Lung (tissue), 12 donors: ENCODE data around the gene NPHP4. TPM values are rescaled to one million over a fixed set of nuclear protein-coding genes. Genes with fewer than 3 reads are reported as not detected.

Experiments used
- ATAC-seq: fragments of 200-7000 bp; cut with Tn5 transposase; one replicate; pipeline ENCODE4 v1.9.1; 2020; ENCODE audit warnings: moderate number of reproducible peaks; ENCODE audit not compliant: insufficient read depth, low FRiP score
- DNase-seq, 3 donors: peaks; one replicate each; pipeline ENCODE4 v3.0.0-alpha.2; 2013 to 2017
- H3K27ac ChIP-seq, 2 donors: one replicate each; pipeline ENCODE4 v1.5.1; 2013; ENCODE audit warnings: mild to moderate bottlenecking in 2 of 2, moderate library complexity in 2 of 2, control low read depth in 1 of 2, inconsistent platforms in 1 of 2, low read depth in 1 of 2, low read length in 1 of 2
- H3K27me3 ChIP-seq, 3 donors: one replicate each; pipeline ENCODE4 v1.5.1; 2013; ENCODE audit warnings: low read length in 2 of 3; ENCODE audit not compliant: control insufficient read depth in 3 of 3, insufficient read depth in 3 of 3
- H3K36me3 ChIP-seq, 4 donors: one replicate each; pipeline ENCODE4 v1.5.1; 2013; ENCODE audit warnings: low read length in 4 of 4, mild to moderate bottlenecking in 1 of 4, moderate library complexity in 1 of 4; ENCODE audit not compliant: control insufficient read depth in 4 of 4, insufficient read depth in 4 of 4
- H3K4me1 ChIP-seq, 5 donors: one replicate each; pipeline ENCODE4 v1.5.1; 2013; ENCODE audit warnings: low read length in 5 of 5, mild to moderate bottlenecking in 2 of 5, moderate library complexity in 1 of 5; ENCODE audit not compliant: control insufficient read depth in 5 of 5, insufficient read depth in 5 of 5
- H3K4me3 ChIP-seq: one replicate; pipeline ENCODE4 v1.5.1; 2013; ENCODE audit warnings: mild to moderate bottlenecking, control low read depth, moderate library complexity
- H3K9ac ChIP-seq, 2 donors: one replicate each; pipeline ENCODE4 v1.5.1; 2013; ENCODE audit warnings: low read length in 2 of 2, control low read depth in 1 of 2; ENCODE audit not compliant: insufficient read depth in 1 of 2
- H3K9me3 ChIP-seq, 4 donors: one replicate each; pipeline ENCODE4 v1.5.1; 2013; ENCODE audit warnings: low read length in 3 of 4, mild to moderate bottlenecking in 1 of 4, moderate library complexity in 1 of 4; ENCODE audit not compliant: control insufficient read depth in 4 of 4, insufficient read depth in 3 of 4
- WGBS, 2 donors: extraction: QIAGEN DNeasy Blood & Tissue Kit; methylation state at CpG; one replicate each; pipeline ENCODE4 v1.1.7; 2013; 5-methylcytosine and 5-hydroxymethylcytosine counted together
- polyA plus RNA-seq, 2 donors: library from polyadenylated mRNA; stranded (reverse); fragments of 200-250 nt; gene quantifications; one replicate each; pipeline ENCODE4 v1.2.1, GENCODE V29; 2013
- total RNA-seq, 2 donors: library from RNA; depleted of rRNA in 1 of 2; stranded (reverse); fragments of >200 nt in 1 of 2; gene quantifications; one replicate each; pipeline ENCODE4 v1.2.1, GENCODE V29; 2014 to 2021
- TF ChIP-seq, protein P1 (sequence below): IDR thresholded peaks from 2 replicates; pipeline ENCODE4 v1.5.1; 2012; ENCODE audit warnings: mild to moderate bottlenecking; ENCODE audit errors: control extremely low read depth, extremely low read depth
- donor health status: control.
- donor health status: control.
- donor health status: Bipolar disorder and iron deficiency.
- donor health status: healthy.
- donor health status: DM: yes; HTN: yes; CAD: no.

Gene NPHP4
- total and polyA plus RNA-seq, 4 donors, result 6.0 to 23.3 (median 11.1) TPM

DNA sequence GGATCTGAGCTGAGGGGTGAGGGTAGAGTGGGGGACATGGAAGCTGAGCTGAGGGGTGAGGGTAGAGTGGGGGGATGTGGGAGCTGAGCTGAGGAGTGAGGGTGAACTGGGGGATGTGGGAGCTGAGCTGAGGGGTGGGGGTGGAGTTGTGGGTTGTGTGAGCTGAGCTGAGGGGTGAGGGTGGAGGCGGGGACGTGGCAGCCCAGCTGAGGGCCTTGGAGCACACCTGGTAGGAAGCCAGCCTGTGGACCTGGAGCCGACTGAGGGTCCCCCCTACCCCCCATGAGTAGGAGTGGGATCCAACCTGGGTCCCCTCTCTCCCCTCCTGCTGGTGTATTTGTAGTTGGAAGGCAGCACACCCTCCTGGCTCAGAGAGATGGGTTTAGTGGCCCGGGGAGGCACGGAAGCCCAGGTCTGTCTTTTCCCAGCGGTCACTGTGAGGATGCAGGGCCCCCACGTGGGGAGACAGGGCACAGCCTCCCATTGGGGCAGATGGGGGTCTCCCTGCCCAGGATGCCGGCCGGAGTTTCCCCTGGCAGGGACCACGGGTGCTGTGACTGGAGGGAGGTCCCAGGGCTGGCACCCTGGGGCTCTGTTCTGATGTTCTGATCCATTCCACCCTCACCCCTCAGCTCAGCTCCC is 13.2 kb upstream of the NPHP4 start:
- ATAC-seq, result no peak
- Histone ChIP-seq H3K27ac (no peak overlapping the region), H3K9ac (no peak overlapping the region), H3K4me1 (peaks cover 0 to 18% (median 0%) of the 10 kb centered on the region in 5 donors), H3K27me3 (peaks cover 0 to 26% (median 0%) of the 10 kb centered on the region in 3 donors), H3K36me3 (no peaks in the 10 kb centered on the region), H3K9me3 (no peaks in the 10 kb centered on the region), H3K4me3 (no peak overlapping the region)
- WGBS, 2 donors, result 80 to 88% methylated on average over 9 to 10 of the region's 10 CpGs
- TF ChIP-seq, protein P1, sequence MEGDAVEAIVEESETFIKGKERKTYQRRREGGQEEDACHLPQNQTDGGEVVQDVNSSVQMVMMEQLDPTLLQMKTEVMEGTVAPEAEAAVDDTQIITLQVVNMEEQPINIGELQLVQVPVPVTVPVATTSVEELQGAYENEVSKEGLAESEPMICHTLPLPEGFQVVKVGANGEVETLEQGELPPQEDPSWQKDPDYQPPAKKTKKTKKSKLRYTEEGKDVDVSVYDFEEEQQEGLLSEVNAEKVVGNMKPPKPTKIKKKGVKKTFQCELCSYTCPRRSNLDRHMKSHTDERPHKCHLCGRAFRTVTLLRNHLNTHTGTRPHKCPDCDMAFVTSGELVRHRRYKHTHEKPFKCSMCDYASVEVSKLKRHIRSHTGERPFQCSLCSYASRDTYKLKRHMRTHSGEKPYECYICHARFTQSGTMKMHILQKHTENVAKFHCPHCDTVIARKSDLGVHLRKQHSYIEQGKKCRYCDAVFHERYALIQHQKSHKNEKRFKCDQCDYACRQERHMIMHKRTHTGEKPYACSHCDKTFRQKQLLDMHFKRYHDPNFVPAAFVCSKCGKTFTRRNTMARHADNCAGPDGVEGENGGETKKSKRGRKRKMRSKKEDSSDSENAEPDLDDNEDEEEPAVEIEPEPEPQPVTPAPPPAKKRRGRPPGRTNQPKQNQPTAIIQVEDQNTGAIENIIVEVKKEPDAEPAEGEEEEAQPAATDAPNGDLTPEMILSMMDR, result no peak
- DNase-seq, result no peak

- WGBS, 2 donors, result 86 to 93% methylated on average over 11 of the region's 11 CpGs
- ATAC-seq (no peak), DNase-seq (no peak)
- H3K36me3 ChIP-seq, result no peaks in the 10 kb centered on the region
- no peaks in the 10 kb centered on the region for H3K9me3 ChIP-seq
- TF ChIP-seq, protein P1, result no peak
- no peak overlapping the region for H3K4me3 ChIP-seq
- H3K27me3 ChIP-seq, result peaks cover 0 to 26% (median 0%) of the 10 kb centered on the region in 3 donors
- no peak overlapping the region for H3K9ac ChIP-seq
- H3K27ac ChIP-seq, result no peak overlapping the region
- H3K4me1 ChIP-seq, result peaks cover 0 to 18% (median 0%) of the 10 kb centered on the region in 5 donors
Observed at GRCh38 chr1:6004412-6005123, 12.3 kb upstream of the NPHP4 start.

- Histone ChIP-seq H3K36me3 (no peaks in the 10 kb centered on the region), H3K9me3 (no peaks in the 10 kb centered on the region), H3K27me3 (peaks cover 0 to 21% (median 0%) of the 10 kb centered on the region in 3 donors), H3K9ac (no peak overlapping the region), H3K27ac (peak overlapping the region in 1 of 2 donors; percentile 74), H3K4me1 (peaks cover 0 to 18% (median 0%) of the 10 kb centered on the region in 5 donors), H3K4me3 (no peak overlapping the region)
- ATAC-seq (no peak), DNase-seq (no peak)
- WGBS, 2 donors, result 76 to 82% methylated on average over 24 of the region's 24 CpGs
- TF ChIP-seq, protein P1, result no peak
Observed at GRCh38 chr1:6003568-6004411, 11.6 kb upstream of the NPHP4 start.
